Dendritic cell treated with granulocyte-macrophage colony-stimulating factor and Interleukin-4, amounts not matched to agents 40 ng/mL and 50 ng/mL, for 4 days (primary cell): ENCODE results near the gene PRKX.
A peak's percentile ranks its signal among the peaks of the same experiment; 100 is the strongest.
"Not testable (repeated sequence)": the region's sequence is repeated elsewhere in the genome, so short reads cannot be mapped to it uniquely, and the experiment has no call there.

Source experiments
- H3K27ac Mint-ChIP-seq: one replicate; pipeline ENCODE4 v1.8.0; 2022; ENCODE audit warnings: mild to moderate bottlenecking, mixed read lengths
- H3K27me3 Mint-ChIP-seq: one replicate; pipeline ENCODE4 v1.8.0; 2022; ENCODE audit warnings: mild to moderate bottlenecking, mixed read lengths
- H3K36me3 Mint-ChIP-seq: one replicate; pipeline ENCODE4 v1.8.0; 2022; ENCODE audit warnings: low read depth, mixed read lengths
- H3K4me1 Mint-ChIP-seq: one replicate; pipeline ENCODE4 v1.8.0; 2022; ENCODE audit warnings: low read depth, mixed read lengths
- H3K4me3 Mint-ChIP-seq: one replicate; pipeline ENCODE4 v1.8.0; 2022; ENCODE audit warnings: mild to moderate bottlenecking, moderate library complexity, mixed read lengths
- H3K9me3 Mint-ChIP-seq: one replicate; pipeline ENCODE4 v1.8.0; 2022; ENCODE audit warnings: mixed read lengths
- intact Hi-C: fragments of 100-400 bp; cut with micrococcal nuclease; formaldehyde crosslinking; loops from one replicate; pipeline ENCODE4 v1.15.0; 2022

Gene PRKX

GRCh38 chrX:3713225-3713936, at the start of gene PRKX:
Gene PRKX, minus strand, starts transcription at chrX:3713649. Its CDS starts 396 bp downstream, at chrX:3713253.
- H3K4me3 Mint-ChIP-seq, result peak within 1 kb of the TSS; percentile 98
- peak within 1 kb of the TSS; percentile 86 for H3K27ac Mint-ChIP-seq
- H3K9me3 Mint-ChIP-seq, result no peaks in the 10 kb centered on the region

GRCh38 chrX:3763111-3763510, 49.7 kb upstream of the PRKX start:
- H3K4me1 Mint-ChIP-seq, result peaks cover 18% of the 10 kb centered on the region
- intact Hi-C loops, result no loop called here
- no peak overlapping the region for H3K4me3 Mint-ChIP-seq
- H3K27ac Mint-ChIP-seq, result no peak overlapping the region
- H3K36me3 Mint-ChIP-seq, result no peaks in the 10 kb centered on the region
- no peaks in the 10 kb centered on the region for H3K27me3 Mint-ChIP-seq
- H3K9me3 Mint-ChIP-seq, result no peaks in the 10 kb centered on the region

More at GRCh38 chrX:3713225-3713936, at the start of gene PRKX:
- Mint-ChIP-seq H3K27me3 (no peaks in the 10 kb centered on the region), H3K36me3 (peaks cover 13% of the 10 kb centered on the region), H3K4me1 (peaks cover 6% of the 10 kb centered on the region)
- intact Hi-C loops, result loop anchor here (5.0 kb wide), 1 partner anchor 61 kb away; no protein-coding TSS in a partner anchor

GRCh38 chrX:3757510-3758025, 44.1 kb upstream of the PRKX start:
- no peak overlapping the region for H3K4me3 Mint-ChIP-seq
- no peaks in the 10 kb centered on the region for H3K36me3 Mint-ChIP-seq
- no peak overlapping the region for H3K27ac Mint-ChIP-seq
- no peaks in the 10 kb centered on the region for H3K9me3 Mint-ChIP-seq
- peaks cover 4% of the 10 kb centered on the region for H3K27me3 Mint-ChIP-seq
- intact Hi-C loops, result no loop called here
- H3K4me1 Mint-ChIP-seq, result no peaks in the 10 kb centered on the region

- Mint-ChIP-seq H3K27ac (peak overlapping the region; percentile 48), H3K27me3 (peaks cover 13% of the 10 kb centered on the region), H3K4me1 (peaks cover 15% of the 10 kb centered on the region), H3K36me3 (no peaks in the 10 kb centered on the region), H3K9me3 (no peaks in the 10 kb centered on the region), H3K4me3 (no peak overlapping the region)
- intact Hi-C loops, result no loop called here
These were observed 34.7 kb upstream of the PRKX start for GRCh38 chrX:3748052-3748559.

GRCh38 chrX:3743801-3744439, 30.5 kb upstream of the PRKX start:
- Mint-ChIP-seq H3K9me3 (peaks cover 7% of the 10 kb centered on the region), H3K36me3 (no peaks in the 10 kb centered on the region), H3K27ac (no peak overlapping the region), H3K27me3 (peaks cover 12% of the 10 kb centered on the region), H3K4me3 (no peak overlapping the region), H3K4me1 (peaks cover 15% of the 10 kb centered on the region)
- intact Hi-C loops, result no loop called here

GRCh38 chrX:3740946-3741345, 27.5 kb upstream of the PRKX start:
- H3K9me3 Mint-ChIP-seq, H3K27me3 Mint-ChIP-seq, H3K27ac Mint-ChIP-seq, intact Hi-C loops, H3K4me3 Mint-ChIP-seq, H3K36me3 Mint-ChIP-seq, H3K4me1 Mint-ChIP-seq: not testable (repeated sequence)

GRCh38 chrX:3738509-3738908, 25.1 kb upstream of the PRKX start:
- Mint-ChIP-seq H3K27me3 (no peaks in the 10 kb centered on the region), H3K9me3 (peaks cover 8% of the 10 kb centered on the region), H3K4me3 (no peak overlapping the region), H3K27ac (no peak overlapping the region), H3K36me3 (no peaks in the 10 kb centered on the region), H3K4me1 (no peaks in the 10 kb centered on the region)
- intact Hi-C loops, result no loop called here

GRCh38 chrX:3736536-3736935, 23.1 kb upstream of the PRKX start:
- H3K4me3 Mint-ChIP-seq, H3K36me3 Mint-ChIP-seq, H3K9me3 Mint-ChIP-seq, intact Hi-C loops, H3K4me1 Mint-ChIP-seq, H3K27me3 Mint-ChIP-seq, H3K27ac Mint-ChIP-seq: not testable (repeated sequence)

GRCh38 chrX:3735891-3736290, 22.4 kb upstream of the PRKX start:
- H3K27ac Mint-ChIP-seq, H3K9me3 Mint-ChIP-seq, H3K27me3 Mint-ChIP-seq, intact Hi-C loops, H3K4me1 Mint-ChIP-seq, H3K4me3 Mint-ChIP-seq, H3K36me3 Mint-ChIP-seq: not testable (repeated sequence)

- H3K9me3 Mint-ChIP-seq, H3K4me1 Mint-ChIP-seq, intact Hi-C loops, H3K27me3 Mint-ChIP-seq, H3K4me3 Mint-ChIP-seq, H3K27ac Mint-ChIP-seq, H3K36me3 Mint-ChIP-seq: not testable (repeated sequence)
These were observed 21.0 kb upstream of the PRKX start for GRCh38 chrX:3734456-3734855.

GRCh38 chrX:3733043-3733430, 19.6 kb upstream of the PRKX start:
- Mint-ChIP-seq H3K9me3 (no peaks in the 10 kb centered on the region), H3K4me3 (no peak overlapping the region), H3K27ac (no peak overlapping the region), H3K4me1 (no peaks in the 10 kb centered on the region), H3K27me3 (no peaks in the 10 kb centered on the region), H3K36me3 (no peaks in the 10 kb centered on the region)
- intact Hi-C loops, result no loop called here

GRCh38 chrX:3732326-3733042, 19.0 kb upstream of the PRKX start:
- H3K4me1 Mint-ChIP-seq, intact Hi-C loops, H3K27ac Mint-ChIP-seq, H3K4me3 Mint-ChIP-seq, H3K36me3 Mint-ChIP-seq, H3K9me3 Mint-ChIP-seq, H3K27me3 Mint-ChIP-seq: not testable (repeated sequence)

GRCh38 chrX:3728454-3728853, 15.0 kb upstream of the PRKX start:
- no peak overlapping the region for H3K27ac Mint-ChIP-seq
- no peaks in the 10 kb centered on the region for H3K27me3 Mint-ChIP-seq
- intact Hi-C loops, result no loop called here
- no peaks in the 10 kb centered on the region for H3K4me1 Mint-ChIP-seq
- H3K4me3 Mint-ChIP-seq, result no peak overlapping the region
- H3K9me3 Mint-ChIP-seq, result no peaks in the 10 kb centered on the region
- no peaks in the 10 kb centered on the region for H3K36me3 Mint-ChIP-seq

- H3K9me3 Mint-ChIP-seq, H3K27me3 Mint-ChIP-seq, H3K27ac Mint-ChIP-seq, intact Hi-C loops, H3K36me3 Mint-ChIP-seq, H3K4me3 Mint-ChIP-seq, H3K4me1 Mint-ChIP-seq: not testable (repeated sequence)
These were observed 10.0 kb upstream of the PRKX start for GRCh38 chrX:3723460-3723859.
